Glutamatergic neuron (in vitro differentiated cells): ENCODE measurements around the gene KCNMA1. TPM values are rescaled to one million over a fixed set of nuclear protein-coding genes. Genes with fewer than 3 reads are reported as not detected.

Source experiments
- DNase-seq: peaks from one replicate; pipeline ENCODE4 v3.0.0; 2022
- H3K27ac Mint-ChIP-seq: one replicate; pipeline ENCODE4 v1.8.0; 2020; ENCODE audit warnings: mild to moderate bottlenecking, mixed read lengths, inconsistent platforms; ENCODE audit not compliant: unreplicated experiment
- H3K27me3 Mint-ChIP-seq: one replicate; pipeline ENCODE4 v1.8.0; 2020; ENCODE audit warnings: mild to moderate bottlenecking, moderate library complexity, mixed read lengths, inconsistent platforms; ENCODE audit not compliant: unreplicated experiment
- H3K36me3 Mint-ChIP-seq: one replicate; pipeline ENCODE4 v1.8.0; 2020; ENCODE audit warnings: mild to moderate bottlenecking, mixed read lengths, inconsistent platforms; ENCODE audit not compliant: unreplicated experiment
- H3K4me1 Mint-ChIP-seq: one replicate; pipeline ENCODE4 v1.8.0; 2020; ENCODE audit warnings: mild to moderate bottlenecking, low read depth, mixed read lengths, inconsistent platforms; ENCODE audit not compliant: unreplicated experiment
- H3K4me3 Mint-ChIP-seq: one replicate; pipeline ENCODE4 v1.8.0; 2020; ENCODE audit warnings: mild to moderate bottlenecking, mixed read lengths, inconsistent platforms; ENCODE audit not compliant: unreplicated experiment
- H3K9me3 Mint-ChIP-seq: one replicate; pipeline ENCODE4 v1.8.0; 2020; ENCODE audit warnings: mild to moderate bottlenecking, moderate library complexity, mixed read lengths, inconsistent platforms; ENCODE audit not compliant: unreplicated experiment
- CTCF ChIP-seq: fragments of 200-600 bp; sonication (generic); IDR thresholded peaks from one replicate; pipeline ENCODE4 v1.5.0; 2021; ENCODE audit not compliant: partially characterized antibody, unreplicated experiment
- total RNA-seq: library from RNA; stranded (reverse); fragmentation: NEBNext Ultra II Directional; extraction: Animal tissue kit (Norgen Biotek cat#: 25700); gene quantifications from one replicate; pipeline ENCODE4 v1.2.1, GENCODE V29; 2021; ENCODE audit not compliant: unreplicated experiment

Gene KCNMA1
- total RNA-seq, 1 donor from 2014 or later, result 3.2 TPM

- DNase-seq, result no peak
- peaks cover 2% of the 10 kb centered on the region for H3K9me3 Mint-ChIP-seq
- H3K4me3 Mint-ChIP-seq, result no peak overlapping the region
- peaks cover under 1% of the 10 kb centered on the region for H3K27me3 Mint-ChIP-seq
- no peak for TF ChIP-seq CTCF
- H3K27ac Mint-ChIP-seq, result no peak overlapping the region
- peaks cover 7% of the 10 kb centered on the region for H3K4me1 Mint-ChIP-seq
- no peaks in the 10 kb centered on the region for H3K36me3 Mint-ChIP-seq
Measured at GRCh38 chr10:77380723-77381122, 256.9 kb downstream of the KCNMA1 start.

GRCh38 chr10:77380191-77380590, 257.4 kb downstream of the KCNMA1 start:
- DNase-seq, result no peak
- TF ChIP-seq CTCF, result no peak
- H3K4me3 Mint-ChIP-seq, result no peak overlapping the region
- peaks cover 7% of the 10 kb centered on the region for H3K4me1 Mint-ChIP-seq
- H3K9me3 Mint-ChIP-seq, result peaks cover 2% of the 10 kb centered on the region
- no peaks in the 10 kb centered on the region for H3K27me3 Mint-ChIP-seq
- no peaks in the 10 kb centered on the region for H3K36me3 Mint-ChIP-seq
- H3K27ac Mint-ChIP-seq, result no peak overlapping the region

GRCh38 chr10:77378366-77379349, 258.9 kb downstream of the KCNMA1 start:
- no peak overlapping the region for H3K4me3 Mint-ChIP-seq
- no peak for TF ChIP-seq CTCF
- H3K4me1 Mint-ChIP-seq, result peaks cover under 1% of the 10 kb centered on the region
- DNase-seq, result no peak
- H3K36me3 Mint-ChIP-seq, result no peaks in the 10 kb centered on the region
- H3K27ac Mint-ChIP-seq, result no peak overlapping the region
- H3K27me3 Mint-ChIP-seq, result peaks cover 1% of the 10 kb centered on the region
- no peaks in the 10 kb centered on the region for H3K9me3 Mint-ChIP-seq

- Mint-ChIP-seq H3K27me3 (peaks cover 1% of the 10 kb centered on the region), H3K27ac (no peak overlapping the region), H3K9me3 (no peaks in the 10 kb centered on the region), H3K36me3 (no peaks in the 10 kb centered on the region), H3K4me1 (no peaks in the 10 kb centered on the region), H3K4me3 (no peak overlapping the region)
- DNase-seq, result no peak
- TF ChIP-seq CTCF, result no peak
Measured at GRCh38 chr10:77377678-77378352, 259.8 kb downstream of the KCNMA1 start.
